HG02623 (cell line): ENCODE measurements around the gene ACOT6.
"Not testable (repeated sequence)": the region's sequence is repeated elsewhere in the genome, so short reads cannot be mapped to it uniquely, and the experiment has no call there.

Experiments used
- ATAC-seq: cut with Tn5 transposase; IDR thresholded peaks from one replicate; pipeline ENCODE4 v1.9.1; 2021; ENCODE audit warnings: moderate library complexity; ENCODE audit not compliant: unreplicated experiment

ACOT6 gene

DNA sequence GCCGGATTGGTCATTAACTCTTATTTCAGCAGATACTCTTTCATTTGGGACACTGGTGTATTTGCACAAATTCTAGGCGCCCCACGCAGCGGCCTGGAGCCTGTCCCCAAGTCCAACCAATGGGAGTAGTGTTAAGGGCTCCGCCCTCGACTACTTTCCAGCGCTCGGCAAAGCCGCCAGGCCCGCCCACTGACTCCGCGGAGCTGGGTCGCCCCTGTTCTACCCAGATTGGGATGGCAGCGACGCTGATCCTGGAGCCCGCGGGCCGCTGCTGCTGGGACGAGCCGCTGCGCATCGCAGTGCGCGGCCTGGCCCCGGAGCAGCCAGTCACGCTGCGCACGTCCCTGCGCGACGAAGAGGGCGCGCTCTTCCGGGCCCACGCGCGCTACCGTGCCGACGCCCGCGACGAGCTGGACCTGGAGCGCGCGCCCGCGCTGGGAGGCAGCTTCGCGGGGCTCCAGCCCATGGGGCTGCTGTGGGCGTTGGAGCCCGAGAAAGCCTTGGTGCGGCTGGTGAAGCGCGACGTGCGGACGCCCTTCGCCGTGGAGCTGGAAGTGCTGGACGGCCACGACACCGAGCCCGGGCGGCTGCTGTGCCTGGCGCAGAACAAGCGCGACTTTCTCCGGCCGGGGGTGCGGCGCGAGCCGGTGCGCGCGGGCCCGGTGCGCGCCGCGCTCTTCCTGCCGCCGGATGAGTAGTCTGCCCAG, at the start of gene ACOT6:
ACOT6 (plus strand) TSS at position 179 of the 707 bp plus-strand sequence; CDS start at position 234, 55 bp downstream.
- peak; percentile 73 for ATAC-seq

DNA sequence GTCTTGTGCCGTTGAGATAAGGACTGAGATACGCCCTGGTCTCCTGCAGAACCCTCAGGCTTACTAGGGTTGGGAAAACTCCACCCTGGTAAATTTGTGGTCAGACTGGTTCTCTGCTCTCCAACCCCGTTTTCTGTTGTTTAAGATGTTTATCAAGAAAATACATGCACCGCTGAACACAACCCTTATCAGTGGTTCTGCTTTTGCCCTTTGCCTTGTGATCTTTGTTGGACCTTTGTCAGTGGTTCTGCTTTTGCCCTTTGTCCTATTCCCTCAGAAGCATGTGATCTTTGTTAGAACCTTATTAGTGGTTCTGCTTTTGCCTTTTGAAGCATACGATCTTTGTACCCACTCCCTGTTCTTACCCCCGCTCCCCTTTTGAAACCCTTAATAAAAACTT, 49.6 kb upstream of the ACOT6 start:
- not testable (repeated sequence) for ATAC-seq

DNA sequence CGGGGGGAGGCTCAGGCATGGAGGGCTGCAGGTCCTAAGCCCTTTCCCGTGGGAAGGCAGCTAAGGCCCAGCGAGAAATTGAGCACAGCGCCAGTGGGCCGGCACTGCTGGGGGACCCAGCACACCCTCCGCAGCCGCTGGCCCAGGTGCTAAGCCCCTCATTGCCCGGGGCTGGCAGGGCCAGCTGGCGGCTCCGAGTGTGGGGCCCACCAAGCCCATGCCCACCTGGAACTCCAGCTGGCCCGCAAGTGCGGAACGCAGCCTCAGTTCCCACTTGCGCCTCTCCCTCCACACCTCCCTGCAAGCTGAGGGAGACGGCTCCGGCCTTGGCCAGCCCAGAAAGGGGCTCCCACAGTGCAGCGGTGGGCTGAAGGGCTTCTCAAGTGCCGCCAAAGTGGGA, 45.9 kb upstream of the ACOT6 start:
- ATAC-seq = not testable (repeated sequence)

DNA sequence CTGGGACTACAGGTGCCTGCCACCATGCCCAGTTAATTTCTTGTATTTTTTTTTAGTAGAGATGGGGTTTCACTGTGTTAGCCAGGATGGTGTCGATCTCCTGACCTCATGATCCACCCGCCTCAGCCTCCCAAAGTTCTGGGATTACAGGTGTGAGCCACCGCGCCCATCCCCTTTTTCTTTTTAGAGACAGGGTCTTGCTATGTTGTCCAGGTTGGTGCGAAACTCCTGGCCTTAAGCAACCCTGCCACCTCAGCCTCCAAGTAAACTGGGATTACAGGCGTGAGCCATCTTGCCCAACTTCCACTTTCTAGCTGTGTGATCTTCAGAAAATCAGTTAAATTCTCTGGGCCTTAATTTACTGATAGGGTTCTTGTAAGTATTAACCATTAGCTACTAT, 45.4 kb upstream of the ACOT6 start:
- ATAC-seq = not testable (repeated sequence)

DNA sequence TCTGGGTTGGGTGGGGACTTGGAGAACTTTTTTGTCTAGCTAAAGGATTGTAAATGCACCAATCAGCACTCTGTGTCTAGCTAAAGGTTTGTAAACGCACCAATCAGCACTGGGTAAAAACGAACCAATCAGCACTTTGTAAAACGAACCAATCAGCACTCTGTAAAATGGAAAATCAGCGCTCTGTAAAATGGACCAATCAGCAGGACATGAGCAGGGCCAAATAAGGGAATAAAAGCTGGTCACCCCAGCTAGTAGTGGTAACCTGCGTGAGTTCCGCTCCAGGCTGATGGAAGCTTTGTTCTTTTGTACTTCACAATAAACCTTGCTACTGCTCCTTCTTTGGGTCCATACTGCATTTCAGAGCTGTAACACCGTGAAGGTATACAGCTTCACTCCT, 45.0 kb upstream of the ACOT6 start:
- ATAC-seq = no peak

- ATAC-seq = no peak
These were observed 44.1 kb upstream of the ACOT6 start for GRCh38 chr14:73567951-73568885.

DNA sequence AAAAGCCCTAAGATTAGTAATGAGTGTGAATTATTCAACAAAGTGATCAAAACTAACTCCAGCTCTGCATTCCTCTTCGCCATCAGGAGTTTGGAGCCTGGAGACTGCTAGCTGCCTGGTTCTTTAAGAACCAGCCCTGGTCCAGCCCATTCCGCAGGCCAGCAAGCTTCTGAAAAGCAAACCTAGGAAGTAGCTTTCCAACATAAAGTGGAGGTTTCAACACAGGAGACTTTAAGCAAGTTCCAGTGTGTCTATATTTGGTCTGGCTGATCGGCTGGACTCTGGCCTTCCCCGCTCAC, 43.5 kb upstream of the ACOT6 start:
- ATAC-seq = not testable (repeated sequence)

DNA sequence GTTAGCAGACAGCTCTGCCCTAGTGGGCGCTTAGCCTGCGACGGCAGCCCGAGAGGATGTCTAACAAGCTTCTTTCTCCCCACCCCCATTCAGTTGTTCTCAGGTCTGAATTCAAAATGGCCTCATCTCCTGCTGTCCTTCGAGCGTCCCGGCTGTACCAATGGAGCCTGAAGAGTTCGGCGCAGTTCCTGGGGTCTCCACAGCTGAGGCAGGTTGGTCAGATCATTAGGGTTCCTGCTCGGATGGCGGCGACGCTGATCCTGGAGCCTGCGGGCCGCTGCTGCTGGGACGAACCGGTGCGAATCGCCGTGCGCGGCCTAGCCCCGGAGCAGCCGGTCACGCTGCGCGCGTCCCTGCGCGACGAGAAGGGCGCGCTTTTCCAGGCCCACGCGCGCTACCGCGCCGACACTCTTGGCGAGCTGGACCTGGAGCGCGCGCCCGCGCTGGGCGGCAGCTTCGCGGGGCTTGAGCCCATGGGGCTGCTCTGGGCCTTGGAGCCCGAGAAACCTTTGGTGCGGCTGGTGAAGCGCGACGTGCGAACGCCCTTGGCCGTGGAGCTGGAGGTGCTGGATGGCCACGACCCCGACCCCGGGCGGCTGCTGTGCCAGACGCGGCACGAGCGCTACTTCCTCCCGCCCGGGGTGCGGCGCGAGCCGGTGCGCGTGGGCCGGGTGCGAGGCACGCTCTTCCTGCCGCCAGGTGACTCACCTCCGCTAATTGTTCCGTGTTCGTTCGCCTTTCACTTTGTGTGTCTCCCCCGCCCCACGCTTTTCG, 42.9 kb upstream of the ACOT6 start, which contains the start of gene ACOT2:
ACOT2 (plus strand) TSS at position 29 of the 774 bp plus-strand sequence; CDS start at position 57, 28 bp downstream.
- peak; percentile 52 for ATAC-seq

DNA sequence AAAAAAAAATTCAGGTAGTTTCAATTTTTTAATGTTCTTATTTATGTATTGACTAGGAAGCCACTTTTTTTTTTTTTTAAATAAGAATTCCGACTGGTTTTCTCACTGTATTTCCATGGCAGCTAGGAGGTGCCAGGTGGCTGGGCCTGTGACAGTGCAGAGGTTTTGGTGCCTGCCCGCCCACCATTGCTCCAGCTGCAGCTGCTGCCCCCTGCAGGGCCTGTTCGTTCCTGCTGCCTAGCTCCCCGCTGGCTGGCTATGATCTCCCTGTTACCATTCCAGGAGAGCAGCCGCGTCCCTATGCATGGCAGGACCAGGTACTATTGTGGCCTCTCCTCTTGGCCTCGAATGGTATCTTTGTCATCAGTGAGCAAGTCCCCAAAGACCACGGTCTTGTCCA, 41.4 kb upstream of the ACOT6 start:
- not testable (repeated sequence) for ATAC-seq

DNA sequence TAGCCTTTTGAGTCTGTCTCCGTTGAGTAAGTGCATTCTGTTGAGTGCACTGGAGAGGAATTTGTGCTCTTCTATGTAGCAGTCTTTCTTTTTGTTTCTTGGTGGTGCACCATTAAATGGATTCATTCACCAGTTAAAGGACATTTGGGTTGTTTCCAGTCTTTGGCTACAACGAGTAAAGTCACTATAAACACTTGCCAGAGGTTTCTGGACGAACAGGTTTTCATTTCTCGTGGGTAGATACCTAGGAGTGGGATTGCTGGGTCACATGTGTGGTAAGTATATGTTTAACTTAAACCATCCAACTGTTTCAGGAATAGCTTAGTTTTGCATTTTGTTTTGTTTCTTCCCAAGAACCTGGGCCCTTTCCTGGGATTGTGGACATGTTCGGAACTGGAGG, 39.3 kb upstream of the ACOT6 start:
- not testable (repeated sequence) for ATAC-seq

DNA sequence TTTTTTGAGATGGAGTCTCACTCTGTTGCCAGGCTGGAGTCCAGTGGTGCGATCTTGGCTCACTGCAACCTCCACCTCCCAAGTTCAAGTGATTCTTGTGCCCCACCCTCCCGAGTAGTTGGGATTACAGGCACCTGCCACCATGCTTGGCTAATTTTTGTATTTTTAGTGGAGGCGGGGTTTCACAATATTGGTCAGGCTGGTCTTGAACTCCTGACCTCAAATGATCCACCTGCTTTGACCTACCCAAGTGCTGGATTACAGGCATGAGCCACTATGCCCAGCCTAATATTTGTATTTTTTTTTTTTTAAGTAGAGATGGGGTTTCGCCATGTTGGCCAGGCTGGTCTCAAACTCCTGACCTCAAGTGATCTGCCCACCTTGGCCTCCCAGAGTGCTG, 38.6 kb upstream of the ACOT6 start:
- not testable (repeated sequence) for ATAC-seq

DNA sequence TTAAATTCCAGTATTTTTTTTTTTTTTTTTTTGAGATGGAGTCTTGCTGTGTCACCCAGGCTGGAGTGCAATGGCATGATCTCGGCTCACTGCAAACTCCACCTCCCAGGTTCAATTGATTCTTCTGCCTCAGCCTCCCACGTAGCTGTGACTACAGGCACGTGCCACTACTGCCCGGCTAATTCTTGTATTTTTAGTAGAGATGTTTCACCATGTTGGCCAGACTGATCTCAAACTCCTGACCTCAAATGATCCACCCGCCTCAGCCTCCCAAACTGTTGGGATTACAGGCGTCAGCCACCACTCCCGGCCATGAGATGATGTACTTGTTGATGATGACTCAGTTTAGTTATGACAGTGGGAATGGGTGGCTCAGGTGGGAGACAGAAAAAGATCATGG, 38.1 kb upstream of the ACOT6 start:
- ATAC-seq = not testable (repeated sequence)

GRCh38 chr14:73576391-73576790, 35.9 kb upstream of the ACOT6 start:
- ATAC-seq = no peak

DNA sequence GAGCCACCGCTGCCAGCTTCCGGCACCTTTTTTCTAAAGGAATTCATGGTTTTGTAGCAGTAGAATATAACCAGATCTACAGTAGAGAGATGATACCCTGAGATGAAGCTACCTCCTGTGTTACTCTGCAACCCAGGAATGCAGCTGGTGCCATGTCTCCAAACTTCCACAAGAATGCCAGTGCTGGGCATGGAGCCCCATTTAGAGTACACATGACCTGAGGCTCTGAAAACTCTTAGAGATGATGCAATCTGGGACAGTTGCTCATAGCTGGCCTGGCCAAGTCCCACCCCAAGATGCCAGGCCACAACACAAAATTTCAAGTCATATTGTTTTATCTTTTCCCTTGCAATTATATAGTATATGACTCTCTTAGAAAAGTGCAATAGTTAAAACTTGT, 35.1 kb upstream of the ACOT6 start:
- not testable (repeated sequence) for ATAC-seq

- ATAC-seq = not testable (repeated sequence)
These were observed 30.0 kb upstream of the ACOT6 start for GRCh38 chr14:73582102-73582979.

DNA sequence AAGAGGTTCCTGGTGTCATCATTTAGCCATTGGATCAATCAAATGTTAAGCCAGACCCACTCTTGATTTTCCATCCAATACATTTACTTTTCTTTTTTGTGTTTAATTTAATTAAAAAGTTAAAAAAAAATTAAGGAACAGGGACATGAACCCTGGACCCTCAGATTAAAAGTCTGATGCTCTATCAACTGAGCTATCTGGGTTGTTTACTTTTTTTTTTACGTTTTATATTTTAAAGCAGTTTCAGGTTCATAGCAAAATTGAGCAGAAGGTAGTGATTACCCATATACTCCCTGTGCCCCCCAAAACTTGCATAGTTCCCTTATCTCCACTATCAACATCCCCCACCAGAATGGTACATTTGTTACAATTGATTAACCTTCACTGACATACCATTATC, 23.6 kb upstream of the ACOT6 start:
- ATAC-seq = no peak

DNA sequence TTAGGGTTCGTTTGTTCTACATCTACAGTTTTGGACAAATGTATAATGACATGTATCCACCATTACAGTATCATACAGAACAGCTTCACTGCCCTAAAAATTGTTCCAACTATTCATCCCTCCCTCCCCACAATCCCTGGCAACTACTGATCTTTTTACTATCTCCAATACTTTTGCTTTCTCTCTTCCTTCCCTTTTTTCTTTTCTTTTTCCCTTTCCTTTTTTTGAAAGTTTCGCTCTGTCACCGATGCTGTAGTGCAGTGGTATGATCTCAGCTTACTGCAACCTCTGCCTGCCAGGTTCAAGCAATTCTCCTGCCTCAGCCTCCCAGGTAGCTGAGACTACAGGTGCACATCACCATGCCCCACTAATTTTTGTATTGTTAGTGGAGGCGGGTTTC, 23.2 kb upstream of the ACOT6 start:
- no peak for ATAC-seq

GRCh38 chr14:73590673-73591004, 21.7 kb upstream of the ACOT6 start:
- ATAC-seq = not testable (repeated sequence)

DNA sequence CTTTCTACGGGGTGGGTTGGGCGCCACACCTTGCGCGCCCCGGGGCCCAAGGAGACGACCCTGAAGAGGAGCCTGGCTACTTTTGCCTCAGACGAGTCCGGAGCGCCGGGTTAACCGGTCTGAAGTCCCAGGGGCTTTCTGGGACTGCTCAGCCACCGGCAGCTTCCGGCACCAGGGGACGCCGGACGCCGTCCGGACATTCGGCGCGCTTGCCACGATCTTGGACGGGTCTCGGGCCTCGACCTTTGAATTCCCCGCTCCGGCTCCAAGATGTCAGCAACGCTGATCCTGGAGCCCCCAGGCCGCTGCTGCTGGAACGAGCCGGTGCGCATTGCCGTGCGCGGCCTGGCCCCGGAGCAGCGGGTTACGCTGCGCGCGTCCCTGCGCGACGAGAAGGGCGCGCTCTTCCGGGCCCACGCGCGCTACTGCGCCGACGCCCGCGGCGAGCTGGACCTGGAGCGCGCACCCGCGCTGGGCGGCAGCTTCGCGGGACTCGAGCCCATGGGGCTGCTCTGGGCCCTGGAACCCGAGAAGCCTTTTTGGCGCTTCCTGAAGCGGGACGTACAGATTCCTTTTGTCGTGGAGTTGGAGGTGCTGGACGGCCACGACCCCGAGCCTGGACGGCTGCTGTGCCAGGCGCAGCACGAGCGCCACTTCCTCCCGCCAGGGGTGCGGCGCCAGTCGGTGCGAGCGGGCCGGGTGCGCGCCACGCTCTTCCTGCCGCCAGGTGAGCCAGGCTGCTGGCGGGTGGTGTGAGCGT, 20.4 kb upstream of the ACOT6 start, which contains the start of gene ACOT4:
ACOT4 (plus strand) TSS at position 184 of the 760 bp plus-strand sequence; CDS start at position 271, 87 bp downstream.
- ATAC-seq = no peak
